Measurements from ENCODE around the gene PLEKHF1.

- TF ChIP-seq CTCF (IDR thresholded peaks at IDR 0.05) = no peak
- TF ChIP-seq POLR2A (IDR thresholded peaks at IDR 0.05) = no peak
Measured at GRCh38 chr19:29631450-29631849, 33.8 kb upstream of the PLEKHF1 start.
